CD8-positive, alpha-beta memory T cell (primary cell): ENCODE measurements around the gene TNFRSF8. TPM values are rescaled to one million over a fixed set of nuclear protein-coding genes. Genes with fewer than 3 reads are reported as not detected.
A peak's percentile ranks its signal among the peaks of the same experiment; 100 is the strongest.
"Not testable (repeated sequence)": the region's sequence is repeated elsewhere in the genome, so short reads cannot be mapped to it uniquely, and the experiment has no call there.

Experiments used
- CTCF ChIA-PET: fragments of 350-600 bp; sonication (Branson Sonifier 250); formaldehyde crosslinking; loops from one replicate; lab custom pipeline; 2021; ENCODE audit warnings: antibody characterized with exemption; lab: Charles Lee
- POLR2A ChIA-PET: fragments of 350-600 bp; sonication (Branson Sonifier 250); formaldehyde crosslinking; loops from one replicate; lab custom pipeline; 2021; ENCODE audit warnings: antibody characterized with exemption; lab: Charles Lee
- DNase-seq, 5 donors: peaks; one replicate each; pipeline versions ENCODE4 v3.0.0 to v3.0.0-alpha.2; 2020 to 2022; ENCODE audit warnings: mixed read lengths in 1 of 5
- H3K27ac ChIP-seq: one replicate; pipeline ENCODE4 v1.7.0; 2013; ENCODE audit warnings: low read depth, mild to moderate bottlenecking, low read length, moderate library complexity
- H3K27me3 ChIP-seq: 2 replicates; pipeline ENCODE4 v1.7.0; 2013; ENCODE audit warnings: low read length, mild to moderate bottlenecking; ENCODE audit not compliant: insufficient read depth, poor library complexity, severe bottlenecking
- H3K36me3 ChIP-seq: 2 replicates; pipeline ENCODE4 v1.7.0; 2013; ENCODE audit warnings: mild to moderate bottlenecking, low read length, moderate library complexity; ENCODE audit not compliant: insufficient read depth
- H3K4me1 ChIP-seq: 2 replicates; pipeline ENCODE4 v1.7.0; 2013; ENCODE audit warnings: mild to moderate bottlenecking, low read length, moderate library complexity; ENCODE audit not compliant: insufficient read depth
- H3K4me3 ChIP-seq: 2 replicates; pipeline ENCODE4 v1.7.0; 2013; ENCODE audit warnings: mild to moderate bottlenecking, low read length
- H3K9me3 ChIP-seq: 2 replicates; pipeline ENCODE4 v1.7.0; 2013; ENCODE audit warnings: mild to moderate bottlenecking, low read length
- H3K27ac Mint-ChIP-seq, 8 donors: one replicate each; pipeline ENCODE4 v1.8.0; 2020 to 2021; ENCODE audit warnings: mixed read lengths in 8 of 8, mild to moderate bottlenecking in 6 of 8, inconsistent platforms in 3 of 8, moderate library complexity in 3 of 8
- H3K27me3 Mint-ChIP-seq, 2 donors: one replicate each; pipeline ENCODE4 v1.8.0; 2020 to 2021; ENCODE audit warnings: mixed read lengths in 2 of 2, mild to moderate bottlenecking in 1 of 2, moderate library complexity in 1 of 2
- H3K36me3 Mint-ChIP-seq, 3 donors: one replicate each; pipeline ENCODE4 v1.8.0; 2020 to 2021; ENCODE audit warnings: mixed read lengths in 3 of 3, inconsistent platforms in 1 of 3, mild to moderate bottlenecking in 1 of 3
- H3K4me1 Mint-ChIP-seq, 3 donors: one replicate each; pipeline ENCODE4 v1.8.0; 2020 to 2021; ENCODE audit warnings: mixed read lengths in 3 of 3, inconsistent platforms in 1 of 3, mild to moderate bottlenecking in 1 of 3
- H3K4me3 Mint-ChIP-seq, 7 donors: one replicate each; pipeline ENCODE4 v1.8.0; 2020 to 2021; ENCODE audit warnings: mixed read lengths in 7 of 7, mild to moderate bottlenecking in 6 of 7, moderate library complexity in 4 of 7, inconsistent platforms in 2 of 7
- H3K9me3 Mint-ChIP-seq, 5 donors: one replicate each; pipeline ENCODE4 v1.8.0; 2020 to 2022; ENCODE audit warnings: mixed read lengths in 5 of 5, mild to moderate bottlenecking in 3 of 5, moderate library complexity in 2 of 5, inconsistent platforms in 1 of 5
- polyA plus RNA-seq: library from polyadenylated mRNA; unstranded; fragments of 300-500 nt; fragmentation: Illumina TruSeq; gene quantifications from one replicate; pipeline ENCODE4 v1.2.3, GENCODE V29; 2021
- total RNA-seq, 2 experiments: library from RNA; stranded (reverse); gene quantifications; one replicate each; pipeline ENCODE4 v1.2.3, GENCODE V29; 2021

TNFRSF8 gene
- total and polyA plus RNA-seq, 3 experiments from 2014 or later: 1.5 to 1.9 TPM; not detected in 1

GRCh38 chr1:12040457-12041051, 22.5 kb upstream of the TNFRSF8 start:
- no peak overlapping the region for H3K4me3 Mint-ChIP-seq
- no peaks in the 10 kb centered on the region for H3K36me3 Mint-ChIP-seq
- H3K27ac Mint-ChIP-seq: peak overlapping the region in 1 of 8 donors; percentile 84
- H3K4me3 ChIP-seq: no peak overlapping the region
- peaks cover 7 to 15% (median 11%) of the 10 kb centered on the region in 3 donors for H3K4me1 Mint-ChIP-seq
- peaks cover 1 to 6% of the 10 kb centered on the region in 2 donors for H3K27me3 Mint-ChIP-seq
- H3K27ac ChIP-seq: no peak overlapping the region
- POLR2A ChIA-PET: no interaction called here
- no peaks in the 10 kb centered on the region for H3K9me3 ChIP-seq
- no peaks in the 10 kb centered on the region for H3K27me3 ChIP-seq
- H3K9me3 Mint-ChIP-seq: no peaks in the 10 kb centered on the region
- H3K36me3 ChIP-seq: no peaks in the 10 kb centered on the region
- CTCF ChIA-PET: no interaction called here
- DNase-seq: no peak
- no peaks in the 10 kb centered on the region for H3K4me1 ChIP-seq

GRCh38 chr1:12044187-12044877, 18.8 kb upstream of the TNFRSF8 start:
- CTCF ChIA-PET, POLR2A ChIA-PET, H3K36me3 ChIP-seq, H3K27me3 ChIP-seq, H3K27me3 Mint-ChIP-seq, H3K9me3 Mint-ChIP-seq, H3K4me3 ChIP-seq, H3K36me3 Mint-ChIP-seq, DNase-seq, H3K27ac ChIP-seq, H3K9me3 ChIP-seq: not testable (repeated sequence)
- H3K4me1 Mint-ChIP-seq: peaks cover 7 to 15% (median 11%) of the 10 kb centered on the region in 3 donors
- H3K27ac Mint-ChIP-seq: peak overlapping the region in 1 of 8 donors; percentile 39
- peaks cover 19% of the 10 kb centered on the region for H3K4me1 ChIP-seq
- H3K4me3 Mint-ChIP-seq: peak overlapping the region in 1 of 7 donors; percentile 56

GRCh38 chr1:12046749-12047119, 16.4 kb upstream of the TNFRSF8 start:
- H3K9me3 ChIP-seq: no peaks in the 10 kb centered on the region
- H3K36me3 ChIP-seq: no peaks in the 10 kb centered on the region
- no peaks in the 10 kb centered on the region for H3K27me3 ChIP-seq
- H3K4me1 Mint-ChIP-seq: peaks cover 8 to 13% (median 9%) of the 10 kb centered on the region in 3 donors
- ChIA-PET CTCF (no interaction called here), POLR2A (interaction anchor here (0.5 kb wide), 1 partner anchor 15 kb away, joined by 3 read pairs; no protein-coding TSS in a partner anchor)
- H3K36me3 Mint-ChIP-seq: no peaks in the 10 kb centered on the region
- no peak overlapping the region for H3K27ac Mint-ChIP-seq
- peaks cover 19% of the 10 kb centered on the region for H3K4me1 ChIP-seq
- H3K4me3 Mint-ChIP-seq: no peak overlapping the region
- H3K27me3 Mint-ChIP-seq: peaks cover 0 to 6% of the 10 kb centered on the region in 2 donors
- H3K9me3 Mint-ChIP-seq: no peaks in the 10 kb centered on the region
- no peak for DNase-seq
- H3K27ac ChIP-seq: no peak overlapping the region
- peak overlapping the region; percentile 43 for H3K4me3 ChIP-seq

- H3K9me3 Mint-ChIP-seq: no peaks in the 10 kb centered on the region
- H3K4me1 ChIP-seq: peaks cover 24% of the 10 kb centered on the region
- H3K27ac Mint-ChIP-seq: no peak overlapping the region
- H3K27me3 ChIP-seq: no peaks in the 10 kb centered on the region
- no peaks in the 10 kb centered on the region for H3K36me3 ChIP-seq
- ChIA-PET CTCF (no interaction called here), POLR2A (no interaction called here)
- H3K27me3 Mint-ChIP-seq: peaks cover 0 to 6% of the 10 kb centered on the region in 2 donors
- peak in 4 of 5 donors; percentile 20 to 61 (median 38) for DNase-seq
- no peaks in the 10 kb centered on the region for H3K9me3 ChIP-seq
- H3K27ac ChIP-seq: no peak overlapping the region
- H3K4me3 ChIP-seq: peak overlapping the region; percentile 43
- no peak overlapping the region for H3K4me3 Mint-ChIP-seq
- peaks cover 13 to 18% (median 14%) of the 10 kb centered on the region in 3 donors for H3K4me1 Mint-ChIP-seq
- H3K36me3 Mint-ChIP-seq: no peaks in the 10 kb centered on the region
Observed at GRCh38 chr1:12047120-12047876, 15.8 kb upstream of the TNFRSF8 start.

- ChIA-PET CTCF (interaction anchor here (1.2 kb wide), 1 partner anchor 29 kb away, joined by 3 read pairs; no protein-coding TSS in a partner anchor), POLR2A (no interaction called here)
- Mint-ChIP-seq H3K27me3 (peaks cover 0 to 6% of the 10 kb centered on the region in 2 donors), H3K4me1 (peaks cover 17 to 25% (median 21%) of the 10 kb centered on the region in 3 donors), H3K4me3 (no peak overlapping the region), H3K27ac (no peak overlapping the region), H3K9me3 (no peaks in the 10 kb centered on the region), H3K36me3 (no peaks in the 10 kb centered on the region)
- H3K27me3 ChIP-seq: no peaks in the 10 kb centered on the region
- no peak overlapping the region for H3K27ac ChIP-seq
- H3K4me1 ChIP-seq: peaks cover 26% of the 10 kb centered on the region
- DNase-seq: no peak
- H3K36me3 ChIP-seq: no peaks in the 10 kb centered on the region
- no peak overlapping the region for H3K4me3 ChIP-seq
- no peaks in the 10 kb centered on the region for H3K9me3 ChIP-seq
Observed at GRCh38 chr1:12048372-12048771, 14.7 kb upstream of the TNFRSF8 start.

- Mint-ChIP-seq H3K36me3 (no peaks in the 10 kb centered on the region), H3K4me3 (no peak overlapping the region), H3K4me1 (peaks cover 13 to 17% (median 14%) of the 10 kb centered on the region in 3 donors), H3K9me3 (no peaks in the 10 kb centered on the region), H3K27me3 (peaks cover 0 to 2% of the 10 kb centered on the region in 2 donors), H3K27ac (no peak overlapping the region)
- H3K9me3 ChIP-seq: no peaks in the 10 kb centered on the region
- POLR2A ChIA-PET: no interaction called here
- H3K27me3 ChIP-seq: no peaks in the 10 kb centered on the region
- CTCF ChIA-PET: no interaction called here
- no peak overlapping the region for H3K27ac ChIP-seq
- no peak for DNase-seq
- no peaks in the 10 kb centered on the region for H3K36me3 ChIP-seq
- no peak overlapping the region for H3K4me3 ChIP-seq
- peaks cover 26% of the 10 kb centered on the region for H3K4me1 ChIP-seq
Observed at GRCh38 chr1:12049616-12050015, 13.5 kb upstream of the TNFRSF8 start.

GRCh38 chr1:12051361-12051760, 11.7 kb upstream of the TNFRSF8 start:
- H3K27ac Mint-ChIP-seq: peak overlapping the region in 2 of 8 donors; percentile 34 to 68
- CTCF ChIA-PET: no interaction called here
- H3K4me3 Mint-ChIP-seq: no peak overlapping the region

More at GRCh38 chr1:12051361-12051760, 11.7 kb upstream of the TNFRSF8 start:
- Histone ChIP-seq H3K4me1 (peaks cover 25% of the 10 kb centered on the region), H3K27me3 (no peaks in the 10 kb centered on the region), H3K4me3 (no peak overlapping the region), H3K9me3 (no peaks in the 10 kb centered on the region), H3K36me3 (no peaks in the 10 kb centered on the region), H3K27ac (no peak overlapping the region)
- POLR2A ChIA-PET: no interaction called here
- no peaks in the 10 kb centered on the region for H3K36me3 Mint-ChIP-seq
- H3K9me3 Mint-ChIP-seq: no peaks in the 10 kb centered on the region
- DNase-seq: no peak
- H3K4me1 Mint-ChIP-seq: peaks cover 11 to 14% (median 13%) of the 10 kb centered on the region in 3 donors
- H3K27me3 Mint-ChIP-seq: peaks cover 0 to 2% of the 10 kb centered on the region in 2 donors
